GM12864 (cell line): ENCODE data around the gene ARID1B.
A peak's percentile ranks its signal among the peaks of the same experiment; 100 is the strongest.

Source experiments
- DNase-seq: peaks from one replicate; pipeline ENCODE4 v3.0.0-alpha.2; 2011; ENCODE audit warnings: low read depth
- H3K4me3 ChIP-seq: 2 replicates; pipeline ENCODE4 v1.5.1; 2011; ENCODE audit warnings: mild to moderate bottlenecking, low read depth, low read length, control low read depth
- TF ChIP-seq, protein P1 (sequence below): IDR thresholded peaks from 2 replicates; pipeline ENCODE4 v1.5.1; 2011; ENCODE audit warnings: low read depth, mild to moderate bottlenecking, moderate library complexity, low read length, control low read depth, inconsistent platforms; ENCODE audit errors: missing control alignments

ARID1B gene

DNA sequence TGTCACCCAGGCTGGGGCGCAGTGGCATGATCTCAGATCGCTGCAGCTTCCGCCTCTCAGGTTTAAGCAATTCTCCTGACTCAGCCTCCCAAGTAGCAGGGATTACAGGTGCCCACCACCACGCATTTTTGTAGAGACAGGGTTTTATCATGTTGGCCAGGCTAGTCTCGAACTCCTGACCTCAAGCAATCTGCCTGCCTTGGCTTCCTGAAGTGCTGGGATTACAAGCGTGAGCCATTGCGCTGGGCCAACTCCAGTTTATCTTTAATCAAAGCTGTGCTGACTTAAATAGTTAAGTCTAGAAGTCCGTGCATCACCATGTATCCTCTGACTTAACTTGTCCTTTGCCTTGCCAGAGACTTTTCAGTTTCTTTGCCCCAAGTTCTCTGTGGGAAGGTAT lies 321.8 kb downstream of the ARID1B start:
- TF ChIP-seq, protein P1, sequence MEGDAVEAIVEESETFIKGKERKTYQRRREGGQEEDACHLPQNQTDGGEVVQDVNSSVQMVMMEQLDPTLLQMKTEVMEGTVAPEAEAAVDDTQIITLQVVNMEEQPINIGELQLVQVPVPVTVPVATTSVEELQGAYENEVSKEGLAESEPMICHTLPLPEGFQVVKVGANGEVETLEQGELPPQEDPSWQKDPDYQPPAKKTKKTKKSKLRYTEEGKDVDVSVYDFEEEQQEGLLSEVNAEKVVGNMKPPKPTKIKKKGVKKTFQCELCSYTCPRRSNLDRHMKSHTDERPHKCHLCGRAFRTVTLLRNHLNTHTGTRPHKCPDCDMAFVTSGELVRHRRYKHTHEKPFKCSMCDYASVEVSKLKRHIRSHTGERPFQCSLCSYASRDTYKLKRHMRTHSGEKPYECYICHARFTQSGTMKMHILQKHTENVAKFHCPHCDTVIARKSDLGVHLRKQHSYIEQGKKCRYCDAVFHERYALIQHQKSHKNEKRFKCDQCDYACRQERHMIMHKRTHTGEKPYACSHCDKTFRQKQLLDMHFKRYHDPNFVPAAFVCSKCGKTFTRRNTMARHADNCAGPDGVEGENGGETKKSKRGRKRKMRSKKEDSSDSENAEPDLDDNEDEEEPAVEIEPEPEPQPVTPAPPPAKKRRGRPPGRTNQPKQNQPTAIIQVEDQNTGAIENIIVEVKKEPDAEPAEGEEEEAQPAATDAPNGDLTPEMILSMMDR: no peak
- DNase-seq: no peak

DNA sequence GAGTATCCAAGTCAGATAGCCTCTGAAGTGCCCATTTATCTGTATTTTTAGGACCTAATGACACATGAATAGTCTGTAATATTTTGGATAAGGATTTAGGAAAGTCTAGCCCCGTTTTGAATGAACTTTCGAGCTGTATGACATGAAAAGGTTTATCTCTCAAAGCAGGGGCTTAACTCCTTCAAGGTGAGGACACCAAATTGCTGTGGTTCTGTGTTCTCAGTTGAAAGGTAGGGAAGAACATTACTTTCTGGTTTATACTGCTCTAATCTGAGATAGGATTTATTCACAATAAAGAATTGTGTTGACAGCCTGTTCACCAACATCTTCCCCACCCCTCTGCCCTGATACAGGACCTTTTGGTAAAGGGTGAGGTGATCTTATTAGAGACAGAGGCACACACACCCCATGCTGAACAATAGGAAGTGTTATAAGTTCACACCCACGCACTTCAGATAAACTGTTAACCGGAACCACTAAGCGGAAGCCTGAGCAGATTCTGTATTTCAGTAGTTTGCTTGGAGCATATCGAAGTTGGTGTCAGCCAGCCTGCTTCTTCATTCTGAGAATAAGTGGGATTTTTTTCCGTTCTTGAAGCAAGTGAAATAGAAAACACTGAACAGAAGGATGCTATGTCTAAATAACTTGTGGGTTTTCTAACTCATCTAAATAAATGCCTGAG lies 322.9 kb downstream of the ARID1B start:
- peak; percentile 76 for DNase-seq
- TF ChIP-seq, protein P1: no peak
- H3K4me3 ChIP-seq: no peak overlapping the region

More for the DNA sequence above, 321.8 kb downstream of the ARID1B start:
- no peak overlapping the region for H3K4me3 ChIP-seq

DNA sequence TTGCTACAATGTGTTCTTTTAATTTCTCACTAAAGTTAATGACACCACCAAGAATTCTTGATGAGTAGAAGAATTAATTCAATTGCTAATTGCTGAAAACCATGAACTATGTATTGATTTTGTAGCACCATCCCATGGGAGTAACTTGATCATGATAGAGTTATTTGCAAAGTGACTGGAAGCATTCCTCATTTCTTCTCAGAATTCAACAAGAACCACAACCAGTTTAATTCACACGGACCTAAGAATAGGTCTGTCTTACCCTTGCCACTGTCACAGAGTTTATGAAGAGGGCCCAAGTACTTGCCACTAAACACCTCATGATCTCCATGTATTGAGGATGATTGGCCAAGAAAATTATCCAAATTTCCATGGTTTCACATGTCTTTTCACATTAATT lies 324.0 kb downstream of the ARID1B start:
- DNase-seq: no peak
- TF ChIP-seq, protein P1: no peak
- H3K4me3 ChIP-seq: no peak overlapping the region

DNA sequence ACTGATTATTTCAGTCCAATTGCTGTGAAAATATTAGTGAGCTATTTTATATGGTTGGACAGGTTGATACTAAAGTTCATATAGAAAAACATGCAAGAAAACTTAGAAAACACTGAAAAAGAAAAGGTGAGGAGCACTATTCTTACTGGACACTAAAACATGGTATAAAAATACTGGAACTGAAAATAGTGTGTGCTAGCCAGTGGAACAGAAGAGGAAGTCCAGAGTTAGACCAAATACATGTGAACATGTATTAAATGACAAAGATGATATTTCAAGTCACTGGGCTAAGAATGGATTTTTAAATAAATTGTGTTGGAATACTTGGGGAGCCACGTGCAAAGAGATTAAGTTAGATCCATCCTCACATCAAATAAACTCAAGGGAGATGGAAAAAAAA lies 327.6 kb downstream of the ARID1B start:
- no peak for DNase-seq
- no peak overlapping the region for H3K4me3 ChIP-seq

DNA sequence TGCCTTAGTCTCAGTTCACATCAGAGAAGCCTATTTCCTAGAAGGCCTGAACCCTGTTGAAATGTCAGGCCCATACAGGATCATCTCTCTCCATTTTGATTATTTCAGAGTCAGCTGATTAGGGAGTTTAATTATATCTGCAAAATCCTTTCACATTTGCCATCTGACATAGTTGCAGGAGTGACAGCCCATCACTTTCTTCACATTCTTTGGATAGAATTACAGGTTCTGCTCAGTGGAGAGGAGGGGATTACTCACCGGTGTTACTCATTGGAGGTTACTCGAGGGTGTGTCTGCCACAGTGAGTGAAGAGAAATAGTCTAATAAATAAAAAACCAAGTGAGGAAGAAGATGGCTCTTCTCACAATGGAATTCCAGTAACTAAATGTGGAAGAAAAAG lies 329.3 kb downstream of the ARID1B start:
- TF ChIP-seq, protein P1: no peak
- no peak overlapping the region for H3K4me3 ChIP-seq
- no peak for DNase-seq

More for the DNA sequence above, 327.6 kb downstream of the ARID1B start:
- TF ChIP-seq, protein P1: no peak

DNA sequence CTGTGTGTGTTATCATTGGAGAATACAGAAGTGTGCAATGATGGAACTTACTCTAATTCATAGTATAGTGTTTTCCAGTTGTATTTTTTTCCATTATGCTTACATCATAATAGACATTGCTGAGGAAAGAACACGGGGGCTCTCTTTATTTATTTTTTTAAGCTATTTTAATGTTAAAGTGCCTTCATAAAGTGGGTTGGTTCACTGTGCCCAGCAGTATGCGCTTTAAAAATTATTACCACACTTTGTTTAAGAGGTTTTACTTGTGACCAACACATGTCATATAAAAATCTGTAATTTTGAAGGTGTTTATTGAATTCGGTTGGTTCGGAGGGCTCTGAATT lies 330.4 kb downstream of the ARID1B start:
- DNase-seq: no peak
- TF ChIP-seq, protein P1: no peak
- no peak overlapping the region for H3K4me3 ChIP-seq

DNA sequence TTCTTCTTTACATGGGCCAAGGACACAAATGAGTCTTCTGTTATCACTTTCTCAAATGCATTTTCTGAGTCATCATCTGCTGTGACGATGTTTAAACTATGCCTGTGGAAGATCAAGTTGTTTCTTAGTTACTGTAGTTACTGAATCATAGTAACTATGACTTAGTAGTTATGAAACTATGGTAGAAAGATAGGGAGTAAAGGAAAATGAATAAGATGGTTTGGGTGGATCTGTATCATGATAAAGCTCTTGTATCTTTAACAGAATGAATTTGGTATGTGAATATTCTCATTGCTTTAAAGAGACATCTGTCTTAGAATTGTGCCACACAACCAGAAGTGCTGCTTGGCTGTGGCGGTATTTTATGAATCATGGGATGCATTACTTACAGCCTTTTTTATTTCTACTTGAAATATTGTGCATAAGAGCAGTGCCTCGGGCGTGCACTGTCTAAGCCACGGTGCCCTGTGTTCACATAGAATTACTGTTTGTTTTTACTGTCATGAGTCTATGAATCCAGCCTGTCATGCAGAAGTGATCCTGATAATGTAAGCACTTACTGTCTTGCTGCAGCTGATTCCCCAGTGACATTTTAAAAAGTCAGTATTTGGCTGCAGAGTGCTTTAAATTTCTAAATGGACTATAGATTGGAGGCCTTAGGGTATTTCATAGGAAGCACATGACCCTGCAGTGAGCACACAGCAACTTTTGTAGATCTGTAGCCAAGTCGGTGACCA lies 330.9 kb downstream of the ARID1B start:
- TF ChIP-seq, protein P1: no peak
- no peak for DNase-seq
- no peak overlapping the region for H3K4me3 ChIP-seq
